GM21619 (cell line): ENCODE data around the gene TPRN.

Source experiments
- ATAC-seq: cut with Tn5 transposase; IDR thresholded peaks from one replicate; pipeline ENCODE4 v1.9.1; 2021; ENCODE audit not compliant: unreplicated experiment

Gene TPRN

GRCh38 chr9:137163365-137163715, 37.2 kb downstream of the TPRN start:
- ATAC-seq = no peak

- no peak for ATAC-seq
Measured at GRCh38 chr9:137162505-137163364, 37.8 kb downstream of the TPRN start.

GRCh38 chr9:137161558-137162486, 38.7 kb downstream of the TPRN start:
- ATAC-seq = no peak

- no peak for ATAC-seq
Measured at GRCh38 chr9:137160716-137161557, 39.6 kb downstream of the TPRN start.

- ATAC-seq = no peak
Measured at GRCh38 chr9:137160054-137160425, 40.5 kb downstream of the TPRN start.

GRCh38 chr9:137159105-137160053, 41.2 kb downstream of the TPRN start:
- ATAC-seq = no peak

- ATAC-seq = no peak
Measured at GRCh38 chr9:137158625-137159024, 41.9 kb downstream of the TPRN start.

- ATAC-seq = no peak
Measured at GRCh38 chr9:137157618-137158415, 42.7 kb downstream of the TPRN start.

GRCh38 chr9:137156567-137157375, 43.8 kb downstream of the TPRN start:
- ATAC-seq = no peak

- no peak for ATAC-seq
Measured at GRCh38 chr9:137152844-137153405, 47.6 kb downstream of the TPRN start.

- ATAC-seq = peak; percentile 46
Measured at GRCh38 chr9:137150617-137151457, 49.7 kb downstream of the TPRN start.

GRCh38 chr9:137149942-137150616, 50.5 kb downstream of the TPRN start:
- ATAC-seq = peak; percentile 24

- no peak for ATAC-seq
Measured at GRCh38 chr9:137149363-137149762, 51.2 kb downstream of the TPRN start.

- no peak for ATAC-seq
Measured at GRCh38 chr9:137148661-137149060, 51.9 kb downstream of the TPRN start.

GRCh38 chr9:137148242-137148641, 52.3 kb downstream of the TPRN start:
- no peak for ATAC-seq

GRCh38 chr9:137147793-137148160, 52.8 kb downstream of the TPRN start:
- ATAC-seq = no peak
